Gastrocnemius medialis (tissue), 4 donors: ENCODE measurements around the gene IFRD2. TPM values are rescaled to one million over a fixed set of nuclear protein-coding genes. Genes with fewer than 3 reads are reported as not detected.

Experiments used
- ATAC-seq, 2 donors: fragments of 150-250 bp; one replicate each; pipeline ENCODE4 v1.9.1; 2016
- DNase-seq, 2 donors: peaks; one replicate each; pipeline ENCODE4 v3.0.0-alpha.2; 2019
- H3K27ac ChIP-seq, 4 donors: fragments of 200-600 bp; sonication (generic); 1 replicate in 1 of 4; 2 replicates in 3 of 4; pipeline ENCODE4 v1.5.1; 2016 to 2018; ENCODE audit warnings: mild to moderate bottlenecking in 2 of 4, moderate library complexity in 1 of 4
- H3K27me3 ChIP-seq, 3 donors: fragments of 200-600 bp; sonication (generic) in 2 of 3; 1 replicate in 1 of 3; 2 replicates in 2 of 3; pipeline versions ENCODE4 v1.5.1 to v1.6.0; 2016 to 2019; ENCODE audit warnings: mild to moderate bottlenecking in 1 of 3, moderate library complexity in 1 of 3
- H3K36me3 ChIP-seq, 2 donors: fragments of 200-600 bp; sonication (generic) in 1 of 2; one replicate each; pipeline ENCODE4 v1.5.1; 2017 to 2018
- H3K4me1 ChIP-seq, 2 donors: fragments of 200-600 bp; sonication (generic) in 1 of 2; one replicate each; pipeline ENCODE4 v1.5.1; 2016 to 2017; ENCODE audit warnings: mild to moderate bottlenecking in 2 of 2
- H3K4me3 ChIP-seq, 4 donors: fragments of 200-600 bp; sonication (generic) in 3 of 4; 1 replicate in 1 of 4; 2 replicates in 3 of 4; pipeline ENCODE4 v1.5.1; 2016 to 2019; ENCODE audit warnings: mild to moderate bottlenecking in 2 of 4
- H3K9me3 ChIP-seq, 3 donors: fragments of 200-600 bp; sonication (generic) in 2 of 3; 1 replicate in 1 of 3; 2 replicates in 2 of 3; pipeline ENCODE4 v1.5.1; 2016 to 2019
- POLR2A ChIP-seq, 2 donors: fragments of 450-650 bp; IDR thresholded peaks; one replicate each; pipeline ENCODE4 v1.6.1; 2017; ENCODE audit warnings: antibody characterized with exemption in 2 of 2, mild to moderate bottlenecking in 2 of 2, moderate library complexity in 2 of 2
- in situ Hi-C, 4 donors: fragments of 200-750 bp; cut with MboI; loops; one replicate each; pipeline versions ENCODE4 v1.15.0 to v1.8.0; 2017; ENCODE audit warnings: low sequenced_read_pairs in 4 of 4
- intact Hi-C: fragments of 100-400 bp; cut with DNase I; formaldehyde crosslinking; loops from one replicate; pipeline ENCODE4 v1.15.1; 2023; ENCODE audit warnings: low total_unique reads
- total RNA-seq, 4 donors: library from RNA; depleted of rRNA; stranded (reverse); fragments of >200 nt; gene quantifications; one replicate each; pipeline versions ENCODE4 v1.1.0 to v1.2.3, GENCODE V29; 2016
- TF ChIP-seq, protein P1 (sequence below), 5 experiments: fragments of 450-650 bp in 3 of 5; fragments of 200-600 bp in 2 of 5; sonication (generic) in 2 of 5; IDR thresholded peaks in 4 of 5; conservative IDR thresholded peaks in 1 of 5; 1 replicate in 4 of 5; 2 replicates in 1 of 5; pipeline ENCODE4 v1.5.1; 2016 to 2019; ENCODE audit warnings: antibody characterized with exemption in 5 of 5, mild to moderate bottlenecking in 3 of 5, moderate library complexity in 3 of 5

The IFRD2 gene
- total RNA-seq, 4 donors from 2014 or later: 111 to 145 (median 127) TPM

DNA sequence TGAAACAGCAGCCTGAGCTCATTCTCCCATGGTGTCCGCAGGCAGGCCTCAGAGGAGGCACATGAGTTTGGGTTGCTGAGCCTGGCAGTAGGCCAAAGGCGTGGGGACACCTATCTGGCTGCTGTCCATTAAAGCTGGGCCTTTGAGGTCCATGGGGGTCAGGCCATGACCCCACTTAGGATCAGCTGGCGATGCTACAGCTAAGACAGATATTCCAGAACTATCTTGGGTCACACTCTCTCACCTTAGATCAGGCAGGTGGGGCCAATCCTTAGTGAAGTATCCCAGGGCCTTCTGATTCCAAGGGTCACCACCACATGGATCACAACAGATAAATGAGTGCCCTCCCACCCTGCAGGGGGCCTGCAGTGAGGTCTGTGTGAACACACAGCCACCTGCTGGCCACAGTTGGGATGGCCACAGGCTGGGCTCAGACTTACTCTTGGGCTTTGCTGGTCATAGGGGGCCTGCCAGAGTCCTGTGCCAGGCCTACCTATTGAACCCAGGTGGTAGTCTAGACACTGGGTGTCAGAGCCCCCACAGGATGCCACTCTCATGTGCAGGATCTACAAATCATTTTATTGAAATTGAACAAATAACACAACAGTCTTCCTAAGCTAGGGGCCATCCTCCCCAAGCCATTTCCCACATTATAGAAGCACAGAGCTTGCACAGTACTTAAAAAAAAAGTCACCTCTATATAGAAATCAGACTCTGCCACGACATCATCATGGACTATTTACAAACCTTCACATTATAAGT lies 32.3 kb upstream of the IFRD2 start:
- peaks cover 43 to 46% of the 10 kb centered on the region in 2 donors for H3K4me1 ChIP-seq
- no peak for TF ChIP-seq POLR2A (IDR thresholded peaks at IDR 0.05)
- TF ChIP-seq, protein P1, sequence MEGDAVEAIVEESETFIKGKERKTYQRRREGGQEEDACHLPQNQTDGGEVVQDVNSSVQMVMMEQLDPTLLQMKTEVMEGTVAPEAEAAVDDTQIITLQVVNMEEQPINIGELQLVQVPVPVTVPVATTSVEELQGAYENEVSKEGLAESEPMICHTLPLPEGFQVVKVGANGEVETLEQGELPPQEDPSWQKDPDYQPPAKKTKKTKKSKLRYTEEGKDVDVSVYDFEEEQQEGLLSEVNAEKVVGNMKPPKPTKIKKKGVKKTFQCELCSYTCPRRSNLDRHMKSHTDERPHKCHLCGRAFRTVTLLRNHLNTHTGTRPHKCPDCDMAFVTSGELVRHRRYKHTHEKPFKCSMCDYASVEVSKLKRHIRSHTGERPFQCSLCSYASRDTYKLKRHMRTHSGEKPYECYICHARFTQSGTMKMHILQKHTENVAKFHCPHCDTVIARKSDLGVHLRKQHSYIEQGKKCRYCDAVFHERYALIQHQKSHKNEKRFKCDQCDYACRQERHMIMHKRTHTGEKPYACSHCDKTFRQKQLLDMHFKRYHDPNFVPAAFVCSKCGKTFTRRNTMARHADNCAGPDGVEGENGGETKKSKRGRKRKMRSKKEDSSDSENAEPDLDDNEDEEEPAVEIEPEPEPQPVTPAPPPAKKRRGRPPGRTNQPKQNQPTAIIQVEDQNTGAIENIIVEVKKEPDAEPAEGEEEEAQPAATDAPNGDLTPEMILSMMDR (IDR thresholded peaks at IDR 0.05 in 4 of 5, conservative IDR thresholded peaks at IDR 0.05 in 1 of 5): peak; percentile 76 to 87 (median 83)
- H3K4me3 ChIP-seq: peak overlapping the region in 1 of 4 donors; percentile 1
- DNase-seq (no peak), ATAC-seq (no peak)
- H3K27me3 ChIP-seq: no peaks in the 10 kb centered on the region
- no peaks in the 10 kb centered on the region for H3K9me3 ChIP-seq
- intact Hi-C loops (loop anchor here (2.0 kb wide), 1 partner anchor 64 kb away; no protein-coding TSS in a partner anchor), in situ Hi-C loops (no loop called here)
- peak overlapping the region; percentile 93 to 96 (median 95) for H3K27ac ChIP-seq
- peaks cover 0 to 21% of the 10 kb centered on the region in 2 donors for H3K36me3 ChIP-seq

DNA sequence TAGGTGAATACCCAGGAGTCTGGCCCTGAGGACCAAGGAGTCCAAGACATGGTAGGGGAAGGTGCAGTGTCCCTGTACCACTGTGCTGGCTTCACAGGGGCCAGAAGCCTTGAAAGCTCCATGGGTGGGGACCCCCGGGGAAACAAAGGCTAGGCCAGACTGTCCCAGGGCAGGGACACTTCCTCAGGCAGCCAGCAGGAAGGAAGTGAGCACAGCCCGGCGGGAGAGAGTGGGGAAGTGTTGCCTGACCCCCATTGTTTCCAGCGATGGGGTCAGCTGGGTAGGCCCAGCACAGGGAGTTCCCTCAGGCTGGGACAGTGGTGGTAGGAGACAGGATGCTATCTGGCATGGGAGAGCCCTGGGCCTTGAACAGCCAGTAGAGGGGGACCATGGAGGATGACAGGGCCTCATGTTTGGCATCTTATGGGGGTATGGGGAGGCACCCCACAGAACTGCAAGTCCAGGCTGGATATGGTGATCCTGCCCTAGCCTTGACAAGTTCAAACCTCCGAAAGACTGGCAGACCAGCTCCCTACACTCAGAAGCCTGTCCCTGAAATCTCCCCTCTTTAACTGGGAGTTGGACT lies 31.5 kb upstream of the IFRD2 start:
- DNase-seq: no peak
- H3K4me1 ChIP-seq: peaks cover 48 to 52% of the 10 kb centered on the region in 2 donors

DNA sequence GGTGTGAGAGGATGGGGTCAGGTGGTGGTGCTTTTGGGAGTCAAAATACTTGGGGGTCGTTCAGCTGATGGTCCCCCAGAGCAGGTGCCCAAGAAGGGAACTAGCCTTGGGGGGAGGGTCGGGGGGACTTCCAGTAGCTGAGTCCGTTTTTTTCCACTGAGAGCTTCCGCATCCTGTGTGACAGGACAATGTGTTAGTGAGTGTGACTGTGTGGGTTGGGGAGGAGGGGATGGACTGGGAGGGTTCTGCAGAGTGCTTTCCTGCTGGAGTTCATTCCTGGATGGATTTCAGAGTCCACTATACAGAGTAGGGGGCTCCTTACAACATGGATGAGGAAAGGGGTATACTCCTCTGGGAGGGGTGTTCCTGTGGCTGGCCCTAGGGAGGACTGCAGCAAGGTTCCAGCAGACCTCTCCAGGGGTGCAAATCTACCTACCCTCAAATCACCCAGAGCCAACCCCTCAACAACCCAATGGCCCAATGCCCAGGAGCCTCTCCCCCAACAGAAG lies 30.9 kb upstream of the IFRD2 start:
- Histone ChIP-seq H3K4me1 (peaks cover 50 to 53% of the 10 kb centered on the region in 2 donors), H3K27me3 (no peaks in the 10 kb centered on the region), H3K4me3 (peak overlapping the region in 3 of 4 donors; percentile 72 to 80 (median 78)), H3K9me3 (no peaks in the 10 kb centered on the region), H3K27ac (peak overlapping the region; percentile 93 to 96 (median 95)), H3K36me3 (peaks cover 0 to 30% of the 10 kb centered on the region in 2 donors)
- no peak for ATAC-seq
- in situ Hi-C loops (no loop called here), intact Hi-C loops (no loop called here)
- TF ChIP-seq, protein P1 (IDR thresholded peaks at IDR 0.05 in 4 of 5, conservative IDR thresholded peaks at IDR 0.05 in 1 of 5): no peak
- TF ChIP-seq POLR2A (IDR thresholded peaks at IDR 0.05): no peak
- no peak for DNase-seq

More for the DNA sequence above, 31.5 kb upstream of the IFRD2 start:
- peak in 1 of 2 donors; percentile 1 for ATAC-seq
- Histone ChIP-seq H3K27me3 (no peaks in the 10 kb centered on the region), H3K4me3 (peak overlapping the region in 1 of 4 donors; percentile 29), H3K27ac (peak overlapping the region; percentile 93 to 96 (median 95)), H3K36me3 (peaks cover 0 to 24% of the 10 kb centered on the region in 2 donors), H3K9me3 (no peaks in the 10 kb centered on the region)
- in situ Hi-C loops (no loop called here), intact Hi-C loops (loop anchor here (2.0 kb wide), 1 partner anchor 63 kb away; no protein-coding TSS in a partner anchor)
- TF ChIP-seq, protein P1 (IDR thresholded peaks at IDR 0.05 in 4 of 5, conservative IDR thresholded peaks at IDR 0.05 in 1 of 5): no peak
- peak in 1 of 2 donors; percentile 22 for TF ChIP-seq POLR2A (IDR thresholded peaks at IDR 0.05)

DNA sequence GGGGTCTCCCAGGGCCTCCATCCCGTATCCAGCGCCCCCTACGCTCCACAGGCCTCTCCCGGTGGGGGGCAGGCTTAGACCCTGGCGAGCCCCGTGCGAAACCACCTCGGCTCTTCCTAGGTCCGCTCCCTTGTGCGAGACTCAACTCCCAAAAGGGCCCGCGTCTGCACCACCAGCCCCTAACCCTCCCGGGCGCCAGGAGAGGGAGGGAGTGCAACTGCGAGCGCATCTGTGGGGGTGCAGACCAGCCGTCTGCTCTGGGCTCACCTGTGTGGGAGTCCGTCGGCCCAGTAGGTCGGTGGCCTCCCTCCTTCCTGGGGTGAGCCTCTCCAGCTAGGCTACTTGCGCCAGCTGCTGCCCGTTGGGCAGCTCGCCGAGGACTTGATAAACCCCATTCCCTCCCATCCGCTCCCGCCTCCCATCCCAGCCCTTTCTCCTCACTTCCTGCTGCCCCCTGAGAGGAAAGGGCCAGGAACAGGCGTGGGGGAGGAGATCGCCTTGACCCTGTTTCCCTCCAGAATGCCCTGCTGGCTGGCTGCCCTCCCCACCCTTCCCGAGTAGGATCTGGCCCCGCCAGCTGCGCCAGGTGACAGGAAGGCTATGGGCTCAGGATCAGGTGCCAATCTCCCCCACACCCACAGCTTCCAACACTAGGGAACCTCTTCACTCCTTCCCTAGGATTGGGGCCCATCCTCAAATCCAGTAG lies 30.3 kb upstream of the IFRD2 start, which contains the start of gene HYAL2:
Gene HYAL2 (minus strand): TSS at position 360 of the 706 bp plus-strand sequence. CDS start 2,256 bp downstream, outside the sequence.
- TF ChIP-seq POLR2A (IDR thresholded peaks at IDR 0.05): peak in 1 of 2 donors; percentile 27
- TF ChIP-seq, protein P1 (IDR thresholded peaks at IDR 0.05 in 4 of 5, conservative IDR thresholded peaks at IDR 0.05 in 1 of 5): no peak
- DNase-seq (no peak), ATAC-seq (no peak)
- Histone ChIP-seq H3K36me3 (peaks cover 0 to 33% of the 10 kb centered on the region in 2 donors), H3K4me1 (peaks cover 56 to 57% of the 10 kb centered on the region in 2 donors), H3K4me3 (peak within 1 kb of the TSS; percentile 72 to 85 (median 79)), H3K27me3 (no peaks in the 10 kb centered on the region), H3K9me3 (no peaks in the 10 kb centered on the region), H3K27ac (peak within 1 kb of the TSS; percentile 93 to 96 (median 95))
- in situ Hi-C loops (no loop called here), intact Hi-C loops (no loop called here)
